ENCODE measurements around the gene CDHR4.
"Not testable (repeated sequence)": the region's sequence is repeated elsewhere in the genome, so short reads cannot be mapped to it uniquely, and the experiment has no call there.

CDHR4 gene

GRCh38 chr3:49799761-49800160, at the start of gene CDHR4:
TSS of gene CDHR4 (minus strand) at chr3:49799873. CDS start at chr3:49799812, 61 bp downstream.
- peak; percentile 73 for DNase-seq (ENCODE audit: low read depth)

GRCh38 chr3:49845694-49846093, 46.0 kb upstream of the CDHR4 start:
- DNase-seq (ENCODE audit: low read depth) = no peak

DNA sequence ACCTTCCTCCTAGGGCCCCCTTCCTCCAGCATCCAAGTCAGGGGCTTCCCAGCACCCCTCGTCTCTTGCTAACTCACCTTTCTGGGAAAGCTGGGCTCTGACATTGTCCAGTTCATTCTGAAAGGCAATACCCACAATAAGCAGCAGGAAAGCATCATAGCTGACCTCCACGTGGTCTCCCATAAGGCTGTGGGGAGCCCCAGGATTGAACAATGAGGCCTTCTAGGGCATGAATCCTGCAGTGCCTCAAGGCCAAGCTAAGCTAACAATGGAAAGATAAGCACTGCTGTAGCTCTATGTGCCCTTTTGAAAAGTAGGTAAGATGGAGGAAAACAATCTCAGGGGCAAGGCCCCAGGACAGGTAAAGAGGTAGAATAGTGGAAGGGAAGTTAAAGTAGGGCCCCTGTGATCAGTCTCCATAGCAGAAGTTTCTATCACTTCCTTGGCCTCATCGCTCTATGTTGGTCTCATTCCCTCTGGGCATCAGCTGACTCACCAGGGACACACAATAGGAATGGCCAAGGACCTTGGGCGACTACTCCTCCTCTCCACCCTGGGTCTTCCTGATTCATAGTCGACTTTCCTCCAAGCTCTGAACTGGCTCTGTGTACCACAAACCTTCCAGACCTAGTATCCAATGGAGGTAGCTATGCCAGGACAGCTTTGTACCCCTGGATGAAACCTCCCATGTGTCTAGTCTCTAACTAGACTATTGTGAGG, 45.0 kb upstream of the CDHR4 start:
- no peak for DNase-seq (ENCODE audit: low read depth)

DNA sequence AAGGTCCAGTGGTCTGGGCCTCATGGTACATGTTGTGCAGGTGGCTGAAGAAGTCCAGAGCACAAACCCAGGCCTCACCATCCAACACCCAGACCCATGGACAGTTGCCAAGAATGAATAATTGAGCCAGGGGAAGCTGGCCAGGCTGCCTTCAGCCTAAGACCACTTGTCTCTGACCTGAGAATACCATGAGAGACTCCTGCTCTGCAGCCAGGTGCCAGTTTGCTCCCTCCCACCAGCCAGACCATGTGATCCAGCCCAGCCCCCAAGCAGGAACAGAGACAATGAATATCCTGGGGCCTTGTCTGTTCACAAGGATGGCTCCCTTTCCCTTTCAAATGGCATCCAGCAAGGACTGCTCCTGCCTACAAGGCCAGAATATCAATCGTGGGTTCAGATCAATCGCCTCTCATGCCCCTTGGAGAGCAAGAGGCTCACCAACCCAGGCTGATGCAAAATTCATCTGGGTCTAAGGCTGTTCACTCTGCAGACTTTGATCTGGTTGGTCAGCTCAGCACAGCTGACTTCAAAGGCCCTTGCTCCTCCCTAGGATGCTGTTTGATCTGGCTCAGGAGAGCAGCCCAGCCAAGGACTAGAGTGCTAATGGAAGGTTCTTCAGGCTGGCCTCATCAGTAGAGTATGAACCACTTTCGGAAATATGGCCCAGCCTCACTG, 43.3 kb upstream of the CDHR4 start:
- DNase-seq (ENCODE audit: low read depth) = no peak

DNA sequence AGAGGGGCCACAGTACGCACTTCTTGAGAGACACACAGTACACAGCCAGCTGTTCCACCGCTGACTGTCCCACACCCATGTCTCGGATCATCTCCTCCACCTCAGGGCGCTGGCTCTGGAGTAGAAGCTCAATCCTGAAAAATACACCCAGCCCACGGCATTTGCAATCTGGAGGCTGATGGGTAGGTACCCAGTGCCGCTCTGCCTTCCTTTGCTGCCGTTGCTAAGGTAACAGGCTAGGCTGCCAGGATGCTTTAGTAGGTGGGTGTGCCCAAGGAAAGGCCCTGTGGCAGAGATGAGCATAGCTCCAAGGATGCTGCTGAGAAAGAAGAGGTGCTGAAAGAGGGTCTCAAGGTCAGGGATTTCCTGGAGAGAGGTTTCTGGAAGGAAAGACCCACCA, 42.1 kb upstream of the CDHR4 start:
- no peak for DNase-seq (ENCODE audit: low read depth)

GRCh38 chr3:49841126-49841696, 41.5 kb upstream of the CDHR4 start:
- peak; percentile 8 for DNase-seq (ENCODE audit: low read depth)

DNA sequence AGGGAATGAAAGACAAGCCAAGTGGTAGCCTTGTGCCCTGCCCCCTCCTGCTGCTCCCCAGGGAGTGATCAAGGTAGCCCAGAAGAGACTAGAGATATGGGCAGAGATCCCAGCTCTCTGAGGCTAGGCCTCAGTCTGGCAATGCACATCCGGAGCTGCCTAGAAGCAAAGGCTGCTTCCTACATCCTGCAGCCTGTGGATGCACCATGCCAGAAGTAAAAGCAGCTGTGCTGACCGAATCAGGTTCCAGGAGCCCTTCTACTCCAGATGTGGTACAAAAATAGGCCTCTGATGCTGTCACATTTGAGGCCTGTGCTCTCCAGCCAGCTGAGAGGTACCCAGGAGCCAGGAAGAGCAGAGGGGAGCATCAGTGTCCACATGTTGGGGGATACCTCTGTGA, 40.7 kb upstream of the CDHR4 start:
- DNase-seq (ENCODE audit: low read depth) = no peak

GRCh38 chr3:49839193-49839809, 39.6 kb upstream of the CDHR4 start:
- DNase-seq (ENCODE audit: low read depth) = peak; percentile 64

GRCh38 chr3:49831341-49831740, 31.7 kb upstream of the CDHR4 start:
- DNase-seq (ENCODE audit: low read depth) = no peak

GRCh38 chr3:49826016-49826415, 26.3 kb upstream of the CDHR4 start:
- DNase-seq (ENCODE audit: low read depth) = no peak

GRCh38 chr3:49823131-49823530, 23.5 kb upstream of the CDHR4 start:
- DNase-seq (ENCODE audit: low read depth) = not testable (repeated sequence)

DNA sequence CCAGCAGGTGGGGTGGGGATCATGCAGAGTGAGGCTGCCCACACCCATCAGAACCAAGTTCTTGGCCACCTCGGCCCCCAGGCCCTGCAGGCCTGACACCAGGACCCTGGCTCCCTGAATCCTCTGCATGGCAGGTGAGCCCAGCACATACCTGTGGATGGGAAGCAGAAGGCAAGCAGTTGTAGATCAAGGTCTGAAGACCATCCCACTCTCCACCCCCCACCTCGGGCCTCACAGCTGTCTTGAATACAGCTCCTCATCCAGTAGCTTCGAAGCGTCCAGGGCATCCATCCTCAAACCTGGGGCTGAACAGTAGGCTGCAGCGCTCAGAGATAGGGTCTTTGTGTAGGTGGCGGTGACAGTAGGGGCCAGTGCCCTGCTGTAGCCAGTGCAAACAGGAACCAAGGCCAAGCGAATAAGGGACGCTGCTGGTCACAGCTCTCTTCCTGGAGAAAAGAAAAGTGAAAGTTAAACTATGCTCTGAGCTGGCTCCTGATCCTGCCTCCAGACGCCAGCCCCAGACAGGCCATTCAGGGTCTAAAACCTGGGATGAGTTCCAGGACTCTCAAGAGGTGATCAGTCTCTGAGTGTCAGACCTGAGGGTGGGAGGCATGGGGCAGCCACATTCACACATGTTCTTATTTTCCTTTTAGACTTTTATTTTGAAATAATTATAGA, 14.0 kb upstream of the CDHR4 start, which contains the start of gene UBA7:
UBA7 (minus strand) TSS at position 457 of the 678 bp plus-strand sequence; CDS start at position 291, 166 bp downstream.
- DNase-seq (ENCODE audit: low read depth) = peak; percentile 83

DNA sequence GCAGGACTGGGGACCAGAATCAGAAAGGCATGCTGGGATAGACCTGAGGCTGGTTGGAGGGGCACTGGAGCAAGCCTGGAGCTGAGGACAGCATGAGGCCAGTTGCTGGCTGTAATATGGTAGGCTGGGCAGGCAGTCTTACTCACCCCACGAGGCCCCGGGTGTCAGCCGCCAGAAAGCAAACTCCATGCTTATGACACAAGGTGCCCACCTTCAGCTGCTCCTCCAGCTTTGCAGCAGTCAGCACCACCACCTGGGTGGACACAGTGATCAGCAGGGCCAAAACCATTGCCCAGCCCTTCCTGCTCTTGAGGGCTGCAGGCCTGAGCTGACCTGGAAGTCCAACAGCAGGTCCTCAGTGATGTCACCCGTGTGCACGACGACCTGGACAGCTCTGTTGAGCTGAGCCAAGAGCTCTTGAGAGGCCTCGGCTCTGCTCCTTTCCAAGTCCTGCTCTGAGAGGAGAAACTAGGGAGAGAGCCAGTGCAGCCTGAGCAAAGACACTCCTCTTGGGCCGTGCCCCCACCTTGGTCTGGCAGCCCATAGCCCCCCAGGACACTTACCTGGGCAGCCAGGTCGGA, 13.3 kb upstream of the CDHR4 start:
- no peak for DNase-seq (ENCODE audit: low read depth)

GRCh38 chr3:49807431-49808114, 7.9 kb upstream of the CDHR4 start:
- no peak for DNase-seq (ENCODE audit: low read depth)

DNA sequence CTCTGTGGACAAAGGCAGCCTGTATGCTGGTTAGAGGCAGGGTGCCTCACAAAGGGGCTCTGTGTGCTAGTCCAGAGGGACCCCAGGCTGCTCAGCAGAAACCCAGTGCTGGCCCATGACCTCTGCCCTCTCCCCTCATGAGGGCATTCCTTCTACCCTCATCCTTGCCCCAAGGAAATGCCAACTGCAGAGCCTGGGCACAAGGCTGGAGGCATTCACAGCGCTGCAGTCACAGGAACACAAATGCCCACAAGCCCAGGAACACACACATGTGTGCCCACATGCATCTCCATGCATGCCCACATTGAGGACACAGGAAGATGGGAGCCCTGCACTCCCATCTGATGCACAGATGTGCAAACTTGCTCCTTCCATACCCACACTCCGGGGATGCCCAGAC, 7.2 kb upstream of the CDHR4 start:
- DNase-seq (ENCODE audit: low read depth) = no peak

DNA sequence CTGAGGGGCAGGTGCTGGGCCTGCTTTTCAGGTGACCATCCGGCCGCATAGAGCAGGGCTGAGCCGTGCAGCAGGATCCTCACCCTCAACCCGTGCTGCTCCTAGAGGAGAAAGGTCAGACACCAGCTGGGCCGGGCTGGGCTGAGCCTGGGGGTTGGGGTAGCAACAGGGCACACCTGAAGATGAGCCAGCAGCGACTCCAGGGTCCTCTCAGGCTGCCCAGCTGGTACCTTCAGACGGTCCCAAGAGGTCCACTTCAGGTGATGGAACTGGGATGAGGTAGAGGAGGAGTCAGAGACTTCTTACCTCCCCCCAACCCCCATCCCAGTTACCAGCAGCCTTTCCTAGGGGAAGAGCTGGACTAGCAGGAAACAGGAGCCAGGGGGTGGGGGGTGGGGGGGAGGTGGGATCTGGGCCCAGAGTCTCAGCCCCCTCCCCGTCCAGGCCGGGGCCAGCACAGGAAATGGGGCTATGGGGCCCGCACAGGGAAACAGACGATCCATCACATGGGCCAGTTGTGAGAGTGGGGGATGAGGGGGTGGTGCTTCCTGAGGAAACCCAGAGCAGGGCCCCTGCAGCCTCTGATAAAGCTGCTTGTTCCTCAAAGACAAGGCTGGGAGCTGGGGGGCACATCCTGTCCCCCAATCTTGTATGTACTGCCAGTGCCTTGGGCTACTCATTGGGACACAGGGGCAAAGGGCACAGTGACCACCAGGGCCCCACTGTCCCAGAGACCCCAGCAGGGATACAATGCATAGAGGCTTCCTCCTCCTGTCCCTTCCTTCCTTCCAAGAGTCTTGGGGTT, 6.4 kb upstream of the CDHR4 start:
- peak; percentile 23 for DNase-seq (ENCODE audit: low read depth)

DNA sequence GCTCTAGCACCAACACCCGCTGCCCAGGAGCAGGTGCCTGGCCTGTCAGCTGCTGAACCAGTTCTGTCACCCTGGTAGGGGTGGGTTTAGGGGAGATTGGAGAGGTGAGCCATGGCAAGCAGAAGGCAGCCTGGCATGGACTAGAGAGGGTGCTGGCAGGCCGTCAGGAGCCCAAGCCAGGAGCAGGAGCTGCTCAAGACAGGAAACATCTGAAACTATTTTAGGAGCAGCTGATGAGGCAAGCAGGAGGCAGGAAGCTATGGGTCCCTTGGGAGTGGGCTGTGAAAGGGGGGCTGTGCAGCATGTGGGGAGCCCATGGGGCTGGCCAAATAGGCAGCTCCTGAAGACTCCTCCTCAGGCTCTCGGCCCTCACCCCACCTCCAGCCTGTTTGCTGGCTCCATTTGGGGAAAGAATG, 5.7 kb upstream of the CDHR4 start:
- no peak for DNase-seq (ENCODE audit: low read depth)

GRCh38 chr3:49804141-49805041, 4.7 kb upstream of the CDHR4 start:
- DNase-seq (ENCODE audit: low read depth) = no peak

DNA sequence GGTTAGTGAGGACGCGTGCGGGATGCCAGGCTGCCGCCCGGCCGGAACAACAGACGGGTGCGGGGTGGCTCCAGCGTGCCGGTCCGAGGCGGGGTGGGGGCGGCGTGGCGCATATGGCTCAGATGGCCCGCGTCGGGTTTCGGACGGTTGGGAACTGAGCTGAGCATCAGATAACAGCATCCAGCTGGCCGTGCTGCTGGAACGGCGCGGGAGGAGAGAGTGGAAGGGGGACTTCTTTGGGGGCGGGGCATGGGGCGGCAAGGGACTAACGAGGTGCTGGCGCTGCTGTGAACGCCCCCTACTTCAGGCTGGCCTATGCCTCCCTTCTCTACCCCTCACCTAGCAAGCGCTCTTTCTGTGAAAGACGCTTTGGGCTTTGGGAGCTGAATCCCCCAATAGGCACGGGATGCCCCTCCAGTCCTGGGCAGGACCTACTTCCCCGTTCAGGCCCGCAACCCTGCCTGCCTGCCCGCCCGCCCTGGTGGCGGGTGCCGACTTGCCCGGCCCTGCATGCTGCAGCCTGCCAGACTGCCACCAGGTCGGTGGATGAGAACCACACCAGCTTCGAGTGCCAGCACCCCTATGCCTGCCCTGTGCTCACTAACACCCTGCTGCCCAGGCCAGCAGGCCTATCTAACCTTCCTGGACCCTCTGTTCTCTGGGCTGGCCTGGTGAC, 3.9 kb upstream of the CDHR4 start:
- no peak for DNase-seq (ENCODE audit: low read depth)

Data from amniotic epithelial cell (primary cell).